ENCODE measurements around the gene KLK13.

The KLK13 gene

DNA sequence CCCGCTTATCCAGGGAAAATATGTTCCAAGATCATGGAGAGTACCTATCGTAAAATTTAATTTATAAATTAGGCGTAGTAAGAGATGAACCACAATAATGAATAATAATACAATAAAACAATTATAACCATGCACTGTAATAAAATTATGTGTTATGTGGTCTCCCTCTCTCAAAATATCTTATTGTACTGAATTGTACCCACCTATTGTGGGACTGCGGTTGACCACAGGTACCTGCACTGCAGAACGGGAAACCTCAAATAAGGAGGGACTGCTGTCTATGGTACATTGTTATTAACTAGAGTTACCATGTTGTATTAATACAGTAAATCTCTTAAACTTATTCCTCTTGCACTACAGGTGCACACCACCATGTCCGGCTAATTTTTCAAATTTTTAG lies 24.7 kb downstream of the KLK13 start:
- H3K27ac ChIP-seq = no peak overlapping the region
- TF ChIP-seq ZFX (IDR thresholded peaks at IDR 0.05; ENCODE audit: borderline replicate concordance) = no peak
- TF ChIP-seq, protein P1, sequence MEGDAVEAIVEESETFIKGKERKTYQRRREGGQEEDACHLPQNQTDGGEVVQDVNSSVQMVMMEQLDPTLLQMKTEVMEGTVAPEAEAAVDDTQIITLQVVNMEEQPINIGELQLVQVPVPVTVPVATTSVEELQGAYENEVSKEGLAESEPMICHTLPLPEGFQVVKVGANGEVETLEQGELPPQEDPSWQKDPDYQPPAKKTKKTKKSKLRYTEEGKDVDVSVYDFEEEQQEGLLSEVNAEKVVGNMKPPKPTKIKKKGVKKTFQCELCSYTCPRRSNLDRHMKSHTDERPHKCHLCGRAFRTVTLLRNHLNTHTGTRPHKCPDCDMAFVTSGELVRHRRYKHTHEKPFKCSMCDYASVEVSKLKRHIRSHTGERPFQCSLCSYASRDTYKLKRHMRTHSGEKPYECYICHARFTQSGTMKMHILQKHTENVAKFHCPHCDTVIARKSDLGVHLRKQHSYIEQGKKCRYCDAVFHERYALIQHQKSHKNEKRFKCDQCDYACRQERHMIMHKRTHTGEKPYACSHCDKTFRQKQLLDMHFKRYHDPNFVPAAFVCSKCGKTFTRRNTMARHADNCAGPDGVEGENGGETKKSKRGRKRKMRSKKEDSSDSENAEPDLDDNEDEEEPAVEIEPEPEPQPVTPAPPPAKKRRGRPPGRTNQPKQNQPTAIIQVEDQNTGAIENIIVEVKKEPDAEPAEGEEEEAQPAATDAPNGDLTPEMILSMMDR (IDR thresholded peaks at IDR 0.05) = no peak

DNA sequence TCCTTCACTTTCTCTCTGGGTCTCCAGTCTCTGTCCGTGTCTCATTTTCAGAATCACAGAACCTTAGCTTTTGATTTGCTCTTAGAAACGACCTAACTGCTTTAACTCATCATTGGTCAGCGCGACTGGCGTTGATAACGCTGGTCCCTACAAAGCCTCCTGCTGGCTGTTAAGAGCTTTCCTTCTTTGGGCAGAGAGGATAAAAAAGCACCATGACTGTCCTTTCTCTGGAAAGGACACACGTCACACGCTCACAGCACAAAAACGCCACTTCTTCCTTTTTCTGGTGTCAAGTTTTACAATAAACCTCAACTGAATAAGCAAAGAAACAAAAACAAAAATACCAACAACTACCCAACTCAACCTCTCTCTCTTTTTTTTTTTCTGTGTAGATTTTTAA lies 28.4 kb downstream of the KLK13 start:
- no peak overlapping the region for H3K27ac ChIP-seq
- no peak for TF ChIP-seq ZFX (IDR thresholded peaks at IDR 0.05; ENCODE audit: borderline replicate concordance)
- TF ChIP-seq, protein P1 (IDR thresholded peaks at IDR 0.05) = no peak

DNA sequence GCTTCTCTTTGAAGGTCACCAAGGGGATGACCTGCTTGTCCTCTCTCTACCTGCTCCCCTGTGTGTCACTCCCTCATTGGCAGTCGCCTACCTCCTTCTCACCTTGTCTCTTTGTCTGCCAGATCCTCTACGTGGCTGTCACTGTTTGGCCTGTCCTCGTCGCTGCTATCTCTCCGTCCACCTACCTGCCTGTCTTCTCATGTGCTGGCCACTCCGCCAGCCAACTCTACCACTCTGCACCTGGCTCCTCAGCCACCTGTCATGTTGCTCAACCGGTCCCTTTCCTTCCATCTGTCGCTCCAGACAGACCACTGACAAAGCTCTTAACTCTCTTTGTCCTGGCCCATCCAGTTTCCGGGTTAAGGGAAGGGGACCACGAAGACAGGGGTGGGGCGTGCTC lies 30.2 kb downstream of the KLK13 start, which contains the start of gene KLK12:
TSS of gene KLK12 (minus strand) at position 299 of the 400 bp plus-strand sequence. CDS start 381 bp downstream, outside the sequence.
- no peak within 1 kb of the TSS for H3K27ac ChIP-seq
- no peak for TF ChIP-seq ZFX (IDR thresholded peaks at IDR 0.05; ENCODE audit: borderline replicate concordance)
- TF ChIP-seq, protein P1 (IDR thresholded peaks at IDR 0.05) = no peak

DNA sequence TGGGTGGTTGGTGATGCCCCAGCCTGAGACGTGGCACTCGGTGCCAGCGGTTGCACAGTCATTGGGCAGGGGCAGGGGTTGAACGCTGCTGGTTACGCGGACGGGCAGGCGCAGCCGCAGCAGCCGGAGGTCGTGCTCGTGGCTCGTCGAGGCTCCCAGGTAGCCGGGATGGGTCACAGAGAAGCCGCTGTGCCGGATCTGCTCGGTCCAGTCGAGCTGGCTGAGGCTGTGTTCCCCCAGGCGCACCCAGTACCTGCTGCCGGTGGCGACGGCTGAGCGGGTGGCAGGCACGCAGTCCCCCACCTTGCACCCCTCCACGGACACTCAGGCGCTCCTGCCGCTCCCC lies 33.0 kb downstream of the KLK13 start:
- TF ChIP-seq, protein P1 (IDR thresholded peaks at IDR 0.05) = no peak
- no peak for TF ChIP-seq ZFX (IDR thresholded peaks at IDR 0.05; ENCODE audit: borderline replicate concordance)
- H3K27ac ChIP-seq = no peak overlapping the region

DNA sequence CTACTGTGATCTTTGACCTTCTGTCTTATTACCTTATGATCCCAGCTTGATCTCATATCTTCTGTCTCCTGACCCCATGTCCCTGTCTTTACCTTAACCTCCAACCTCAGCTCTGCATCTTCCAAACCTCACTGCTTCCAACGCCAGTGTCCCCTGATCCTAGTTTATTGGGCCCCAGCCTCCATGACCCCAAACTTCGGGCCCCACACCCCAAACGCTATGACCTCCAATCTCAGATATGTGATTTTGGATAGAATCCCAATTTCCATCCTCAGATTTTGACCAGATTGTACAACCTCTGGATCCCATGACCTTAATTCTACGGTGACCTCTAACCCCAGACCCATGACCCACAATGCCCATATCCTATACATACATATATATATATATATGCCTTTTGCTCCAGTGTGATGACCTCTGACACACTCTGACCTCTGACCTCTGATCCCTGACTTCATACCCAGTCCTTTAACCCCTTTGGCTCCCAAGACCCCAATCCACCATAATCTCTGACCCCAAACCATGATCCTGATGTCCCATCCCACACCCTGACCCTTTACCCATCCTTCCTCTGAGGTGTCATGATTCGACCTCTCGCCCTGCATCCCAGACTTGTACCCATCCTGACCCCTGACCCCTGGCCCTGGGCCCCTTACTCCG lies 33.5 kb downstream of the KLK13 start:
- no peak overlapping the region for H3K27ac ChIP-seq
- TF ChIP-seq, protein P1 (IDR thresholded peaks at IDR 0.05) = no peak
- TF ChIP-seq ZFX (IDR thresholded peaks at IDR 0.05; ENCODE audit: borderline replicate concordance) = no peak

DNA sequence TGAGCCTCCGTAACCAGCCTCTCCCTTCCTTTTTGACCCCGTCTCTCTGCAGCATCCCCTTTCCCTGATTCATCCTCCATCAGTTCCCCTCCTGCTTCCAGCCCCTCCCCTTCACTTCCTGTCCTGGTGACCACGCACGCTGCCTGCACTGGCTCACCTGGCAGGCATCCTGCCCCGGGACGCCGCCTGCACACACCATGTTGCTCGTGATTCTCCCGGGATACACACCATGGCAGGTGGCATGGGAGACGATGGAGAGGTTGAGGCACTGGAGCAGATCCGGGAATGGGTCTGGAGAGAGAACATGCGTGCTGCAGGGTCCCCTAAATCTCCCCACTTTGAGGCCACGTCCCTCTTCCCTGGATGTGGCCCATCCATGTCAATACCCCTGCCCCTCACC lies 34.3 kb downstream of the KLK13 start:
- no peak for TF ChIP-seq ZFX (IDR thresholded peaks at IDR 0.05; ENCODE audit: borderline replicate concordance)
- TF ChIP-seq, protein P1 (IDR thresholded peaks at IDR 0.05) = no peak
- H3K27ac ChIP-seq = no peak overlapping the region

DNA sequence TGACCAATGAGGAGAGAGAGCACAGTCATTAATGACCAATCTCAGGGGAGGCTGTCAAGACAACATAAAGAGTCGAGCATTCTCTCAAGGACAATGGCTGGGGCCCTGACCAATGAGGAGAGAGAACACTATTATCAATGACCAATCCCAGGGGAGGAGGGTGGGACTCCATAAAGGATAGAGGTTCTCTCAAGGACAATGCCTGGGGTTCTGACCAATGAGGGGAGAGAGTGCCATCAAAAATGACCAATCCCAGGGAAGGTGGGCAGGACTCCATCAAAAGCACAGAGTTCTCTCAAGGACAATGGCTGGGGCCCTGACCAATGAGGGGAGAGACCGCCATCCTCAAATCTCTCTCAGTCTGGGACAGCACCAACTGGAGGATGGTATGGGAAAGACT lies 35.2 kb downstream of the KLK13 start:
- H3K27ac ChIP-seq = no peak overlapping the region
- TF ChIP-seq, protein P1 (IDR thresholded peaks at IDR 0.05) = no peak
- no peak for TF ChIP-seq ZFX (IDR thresholded peaks at IDR 0.05; ENCODE audit: borderline replicate concordance)

Data from 22Rv1 (cell line).